ENCODE measurements around the gene RBM15B. TPM values are rescaled to one million over a fixed set of nuclear protein-coding genes. Genes with fewer than 3 reads are reported as not detected.

Gene RBM15B
- total and polyA plus RNA-seq, 9 of the 15 experiments (the other 6 are each of a cell fraction or from before 2014, with no cell fraction given), result 1.8 to 21.0 (median 10.5) TPM

GRCh38 chr3:51394541-51394940, 3.5 kb downstream of the RBM15B start:
- CTCF ChIA-PET (ENCODE audit: low intra/inter-chr PET ratio), result no interaction called here
- ATAC-seq (no peak), DNase-seq (ENCODE audit: extremely low read depth in 1 of 4, low spot score in 3 of 4) (no peak), FAIRE-seq (no peak)
- Histone ChIP-seq H2AFZ (ENCODE audit: low read depth, low read length) (no peak overlapping the region), H3K27me3 (ENCODE audit: control insufficient read depth in 2 of 2, insufficient read depth in 2 of 2, low read length in 2 of 2) (no peaks in the 10 kb centered on the region), H3K9ac (ENCODE audit: insufficient read depth in 1 of 2, low read depth in 2 of 2, low read length in 2 of 2) (no peak overlapping the region), H3K9me1 (ENCODE audit: control insufficient read depth, insufficient read depth, low read length) (peaks cover 11% of the 10 kb centered on the region), H3K4me2 (ENCODE audit: insufficient read depth, low read length) (no peak overlapping the region), H3K4me3 (no peak overlapping the region), H3K9me3 (replicated peaks; ENCODE audit: control insufficient read depth, insufficient read depth, low read depth, low read length) (no peaks in the 10 kb centered on the region), H3K27ac (ENCODE audit: extremely low read depth, low read depth, low read length) (no peak overlapping the region; the same call in 2 of the 3 replicates), H3K4me1 (replicated peaks in 1 of 2; ENCODE audit: control insufficient read depth in 2 of 2, insufficient read depth in 2 of 2, low read length in 2 of 2) (peaks cover 14 to 34% of the 10 kb centered on the region in 2 experiments; a peak in 4 of 5 replicates), H4K20me1 (replicated peaks; ENCODE audit: control insufficient read depth, insufficient read depth, low read length) (peaks cover 19% of the 10 kb centered on the region; the same call in 1 of the 2 replicates), H3K79me2 (ENCODE audit: control insufficient read depth, insufficient read depth, low read length) (peaks cover 44% of the 10 kb centered on the region), H3K36me3 (ENCODE audit: control insufficient read depth, insufficient read depth, low read length) (peaks cover 76% of the 10 kb centered on the region; the same call in 2 of the 3 replicates)
- POLR2A ChIA-PET, result no interaction called here
- BruUV-seq (replicated peaks), result no TSS peak
- intact Hi-C loops (cut with micrococcal nuclease), result no loop called here
- in situ Hi-C loops (cut with MboI), result no loop called here
- 89% methylated on average over 5 of the region's 5 CpGs for WGBS (ENCODE audit: insufficient coverage, low coverage, missing lambda C conversion rate)
- no peak for TF ChIP-seq TFAM (CRISPR knock-in tag; conservative IDR thresholded peaks at IDR 0.05)
- TF ChIP-seq POLR2A (conservative IDR thresholded peaks at IDR 0.05), result no peak; the same call in 1 of the 2 replicates
- TF ChIP-seq ZNF133 (CRISPR knock-in tag; IDR thresholded peaks at IDR 0.05), result no peak
- no peak for TF ChIP-seq SIN3B (IDR thresholded peaks at IDR 0.05; ENCODE audit: low read depth)
- peak; percentile 62 for TF ChIP-seq C11orf30 (IDR thresholded peaks at IDR 0.05; ENCODE audit: low read depth)
- TF ChIP-seq PHF21A (IDR thresholded peaks at IDR 0.05; ENCODE audit: borderline replicate concordance, low read depth), result no peak
- TF ChIP-seq ID3 (CRISPR knock-in tag; IDR thresholded peaks at IDR 0.05), result no peak
- no peak for TF ChIP-seq ID3 (tag; IDR thresholded peaks at IDR 0.05)
- TF ChIP-seq SREBF2 (CRISPR knock-in tag; IDR thresholded peaks at IDR 0.05), result no peak
- TF ChIP-seq, protein P1, sequence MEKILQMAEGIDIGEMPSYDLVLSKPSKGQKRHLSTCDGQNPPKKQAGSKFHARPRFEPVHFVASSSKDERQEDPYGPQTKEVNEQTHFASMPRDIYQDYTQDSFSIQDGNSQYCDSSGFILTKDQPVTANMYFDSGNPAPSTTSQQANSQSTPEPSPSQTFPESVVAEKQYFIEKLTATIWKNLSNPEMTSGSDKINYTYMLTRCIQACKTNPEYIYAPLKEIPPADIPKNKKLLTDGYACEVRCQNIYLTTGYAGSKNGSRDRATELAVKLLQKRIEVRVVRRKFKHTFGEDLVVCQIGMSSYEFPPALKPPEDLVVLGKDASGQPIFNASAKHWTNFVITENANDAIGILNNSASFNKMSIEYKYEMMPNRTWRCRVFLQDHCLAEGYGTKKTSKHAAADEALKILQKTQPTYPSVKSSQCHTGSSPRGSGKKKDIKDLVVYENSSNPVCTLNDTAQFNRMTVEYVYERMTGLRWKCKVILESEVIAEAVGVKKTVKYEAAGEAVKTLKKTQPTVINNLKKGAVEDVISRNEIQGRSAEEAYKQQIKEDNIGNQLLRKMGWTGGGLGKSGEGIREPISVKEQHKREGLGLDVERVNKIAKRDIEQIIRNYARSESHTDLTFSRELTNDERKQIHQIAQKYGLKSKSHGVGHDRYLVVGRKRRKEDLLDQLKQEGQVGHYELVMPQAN (IDR thresholded peaks at IDR 0.05; ENCODE audit: borderline replicate concordance), result no peak
- no peak for TF ChIP-seq TBP (optimal IDR thresholded peaks at IDR 0.05; ENCODE audit: low read depth, low read length)
- TF ChIP-seq, protein P2, sequence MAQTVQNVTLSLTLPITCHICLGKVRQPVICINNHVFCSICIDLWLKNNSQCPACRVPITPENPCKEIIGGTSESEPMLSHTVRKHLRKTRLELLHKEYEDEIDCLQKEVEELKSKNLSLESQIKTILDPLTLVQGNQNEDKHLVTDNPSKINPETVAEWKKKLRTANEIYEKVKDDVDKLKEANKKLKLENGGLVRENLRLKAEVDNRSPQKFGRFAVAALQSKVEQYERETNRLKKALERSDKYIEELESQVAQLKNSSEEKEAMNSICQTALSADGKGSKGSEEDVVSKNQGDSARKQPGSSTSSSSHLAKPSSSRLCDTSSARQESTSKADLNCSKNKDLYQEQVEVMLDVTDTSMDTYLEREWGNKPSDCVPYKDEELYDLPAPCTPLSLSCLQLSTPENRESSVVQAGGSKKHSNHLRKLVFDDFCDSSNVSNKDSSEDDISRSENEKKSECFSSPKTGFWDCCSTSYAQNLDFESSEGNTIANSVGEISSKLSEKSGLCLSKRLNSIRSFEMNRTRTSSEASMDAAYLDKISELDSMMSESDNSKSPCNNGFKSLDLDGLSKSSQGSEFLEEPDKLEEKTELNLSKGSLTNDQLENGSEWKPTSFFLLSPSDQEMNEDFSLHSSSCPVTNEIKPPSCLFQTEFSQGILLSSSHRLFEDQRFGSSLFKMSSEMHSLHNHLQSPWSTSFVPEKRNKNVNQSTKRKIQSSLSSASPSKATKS (CRISPR knock-in tag; IDR thresholded peaks at IDR 0.05), result no peak
- TF ChIP-seq SMAD1 (IDR thresholded peaks at IDR 0.05; ENCODE audit: low read depth, low read length, partially characterized antibody), result no peak
- peak; percentile 73 for TF ChIP-seq ZNF316 (IDR thresholded peaks at IDR 0.05)
- TF ChIP-seq ZSCAN32 (CRISPR knock-in tag; IDR thresholded peaks at IDR 0.05), result no peak
- no peak for TF ChIP-seq ZNF695 (CRISPR knock-in tag; IDR thresholded peaks at IDR 0.05)
- no peak for TF ChIP-seq AFF1 (IDR thresholded peaks at IDR 0.05; ENCODE audit: low read depth in 1 of 2, partially characterized antibody in 2 of 2)

Data from K562 (cell line).